Measurements from ENCODE around the gene RGR. TPM values are rescaled to one million over a fixed set of nuclear protein-coding genes. Genes with fewer than 3 reads are reported as not detected.
A peak's percentile ranks its signal among the peaks of the same experiment; 100 is the strongest.

Gene RGR
- polyA plus RNA-seq, 1 donor (not counting 4 experiments of a cell fraction or from before 2014, with no cell fraction given): not detected

DNA sequence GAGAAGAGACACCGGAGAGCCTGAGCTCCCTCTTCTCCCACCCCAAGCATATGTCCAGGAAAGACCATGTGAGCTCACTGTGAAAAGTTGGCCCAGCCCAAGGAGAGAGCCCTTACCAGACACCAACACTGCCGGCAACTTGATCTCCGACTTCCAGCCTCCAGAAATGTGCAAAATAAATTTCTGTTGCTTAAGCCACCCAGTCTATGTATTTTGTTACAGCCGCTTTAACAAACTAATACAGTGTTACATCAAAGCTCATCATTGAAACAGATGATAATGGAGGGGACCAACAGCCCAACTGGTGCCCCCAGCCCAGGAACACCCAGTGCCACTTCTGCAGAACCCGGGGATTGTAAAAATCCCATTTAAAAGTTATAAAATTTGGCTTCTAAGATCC is 18.9 kb downstream of the RGR start:
- no peaks in the 10 kb centered on the region for H3K27me3 ChIP-seq (ENCODE audit: control insufficient read depth, extremely low read depth, insufficient read depth, low read length)
- no peak overlapping the region for H3K4me3 ChIP-seq (ENCODE audit: control insufficient read depth in 2 of 3, extremely low read depth in 1 of 3, insufficient read depth in 2 of 3, low read depth in 1 of 3, low read length in 3 of 3)
- H3K79me2 ChIP-seq (ENCODE audit: control insufficient read depth, insufficient read depth, low read length): no peaks in the 10 kb centered on the region
- TF ChIP-seq, protein P1, sequence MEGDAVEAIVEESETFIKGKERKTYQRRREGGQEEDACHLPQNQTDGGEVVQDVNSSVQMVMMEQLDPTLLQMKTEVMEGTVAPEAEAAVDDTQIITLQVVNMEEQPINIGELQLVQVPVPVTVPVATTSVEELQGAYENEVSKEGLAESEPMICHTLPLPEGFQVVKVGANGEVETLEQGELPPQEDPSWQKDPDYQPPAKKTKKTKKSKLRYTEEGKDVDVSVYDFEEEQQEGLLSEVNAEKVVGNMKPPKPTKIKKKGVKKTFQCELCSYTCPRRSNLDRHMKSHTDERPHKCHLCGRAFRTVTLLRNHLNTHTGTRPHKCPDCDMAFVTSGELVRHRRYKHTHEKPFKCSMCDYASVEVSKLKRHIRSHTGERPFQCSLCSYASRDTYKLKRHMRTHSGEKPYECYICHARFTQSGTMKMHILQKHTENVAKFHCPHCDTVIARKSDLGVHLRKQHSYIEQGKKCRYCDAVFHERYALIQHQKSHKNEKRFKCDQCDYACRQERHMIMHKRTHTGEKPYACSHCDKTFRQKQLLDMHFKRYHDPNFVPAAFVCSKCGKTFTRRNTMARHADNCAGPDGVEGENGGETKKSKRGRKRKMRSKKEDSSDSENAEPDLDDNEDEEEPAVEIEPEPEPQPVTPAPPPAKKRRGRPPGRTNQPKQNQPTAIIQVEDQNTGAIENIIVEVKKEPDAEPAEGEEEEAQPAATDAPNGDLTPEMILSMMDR (optimal IDR thresholded peaks at IDR 0.05 in 1 of 3, IDR thresholded peaks at IDR 0.05 in 1 of 3, conservative IDR thresholded peaks at IDR 0.05 in 1 of 3; ENCODE audit: extremely low read depth in 1 of 3, insufficient read depth in 2 of 3, low read length in 3 of 3): no peak
- no peak for TF ChIP-seq EZH2 (IDR thresholded peaks at IDR 0.05; ENCODE audit: low read length)
- DNase-seq (ENCODE audit: low read depth, low spot score) (no peak), FAIRE-seq (no peak)
- no peaks in the 10 kb centered on the region for H3K4me1 ChIP-seq (ENCODE audit: control insufficient read depth, extremely low read depth, insufficient read depth, low read length)
- no peak overlapping the region for H3K27ac ChIP-seq (ENCODE audit: control insufficient read depth, insufficient read depth, low read length)
- no peak overlapping the region for H2AFZ ChIP-seq (ENCODE audit: control insufficient read depth, low read length)
- dilution Hi-C loops (cut with MboI; ENCODE audit: extremely low pct_ligation_motif_present, low sequenced_read_pairs): no loop called here
- no peaks in the 10 kb centered on the region for H3K9me3 ChIP-seq (ENCODE audit: control insufficient read depth, low read depth, low read length)
- no peak overlapping the region for H3K4me2 ChIP-seq (ENCODE audit: control insufficient read depth, extremely low read depth, insufficient read depth, low read depth, low read length)
- H3K9ac ChIP-seq (ENCODE audit: control insufficient read depth, extremely low read depth, insufficient read depth, low read length): no peak overlapping the region
- H4K20me1 ChIP-seq (ENCODE audit: control insufficient read depth, extremely low read depth, insufficient read depth, low read length): no peaks in the 10 kb centered on the region
- H3K36me3 ChIP-seq (ENCODE audit: control insufficient read depth in 2 of 2, extremely low read depth in 1 of 2, insufficient read depth in 2 of 2, low read length in 2 of 2): no peaks in the 10 kb centered on the region
- no peaks in the 10 kb centered on the region for H3K9me1 ChIP-seq (ENCODE audit: control insufficient read depth, extremely low read depth, insufficient read depth, low read length)

- no peaks in the 10 kb centered on the region for H3K9me3 ChIP-seq (ENCODE audit: control insufficient read depth, low read depth, low read length)
- H3K9ac ChIP-seq (ENCODE audit: control insufficient read depth, extremely low read depth, insufficient read depth, low read length): no peak overlapping the region
- no peaks in the 10 kb centered on the region for H3K27me3 ChIP-seq (ENCODE audit: control insufficient read depth, extremely low read depth, insufficient read depth, low read length)
- TF ChIP-seq, protein P1 (optimal IDR thresholded peaks at IDR 0.05 in 1 of 3, IDR thresholded peaks at IDR 0.05 in 1 of 3, conservative IDR thresholded peaks at IDR 0.05 in 1 of 3; ENCODE audit: extremely low read depth in 1 of 3, insufficient read depth in 2 of 3, low read length in 3 of 3): peak; percentile 91 to 100 (median 98)
- peak; percentile 52 for TF ChIP-seq EZH2 (IDR thresholded peaks at IDR 0.05; ENCODE audit: low read length)
- no peak for DNase-seq (ENCODE audit: low read depth, low spot score)
- peaks cover 7% of the 10 kb centered on the region for H3K4me1 ChIP-seq (ENCODE audit: control insufficient read depth, extremely low read depth, insufficient read depth, low read length)
- H3K4me2 ChIP-seq (ENCODE audit: control insufficient read depth, extremely low read depth, insufficient read depth, low read depth, low read length): no peak overlapping the region
- H3K4me3 ChIP-seq (ENCODE audit: control insufficient read depth in 2 of 3, extremely low read depth in 1 of 3, insufficient read depth in 2 of 3, low read depth in 1 of 3, low read length in 3 of 3): no peak overlapping the region
- FAIRE-seq: peak; percentile 23
- no peaks in the 10 kb centered on the region for H4K20me1 ChIP-seq (ENCODE audit: control insufficient read depth, extremely low read depth, insufficient read depth, low read length)
- dilution Hi-C loops (cut with MboI; ENCODE audit: extremely low pct_ligation_motif_present, low sequenced_read_pairs): no loop called here
- H3K9me1 ChIP-seq (ENCODE audit: control insufficient read depth, extremely low read depth, insufficient read depth, low read length): no peaks in the 10 kb centered on the region
- no peak overlapping the region for H3K27ac ChIP-seq (ENCODE audit: control insufficient read depth, insufficient read depth, low read length)
- H2AFZ ChIP-seq (ENCODE audit: control insufficient read depth, low read length): peak overlapping the region; percentile 74
- no peaks in the 10 kb centered on the region for H3K36me3 ChIP-seq (ENCODE audit: control insufficient read depth in 2 of 2, extremely low read depth in 1 of 2, insufficient read depth in 2 of 2, low read length in 2 of 2)
- H3K79me2 ChIP-seq (ENCODE audit: control insufficient read depth, insufficient read depth, low read length): no peaks in the 10 kb centered on the region
Measured at GRCh38 chr10:84264611-84265141, 19.8 kb downstream of the RGR start.

All from keratinocyte (primary cell).